HG03135 (cell line): ENCODE results near the gene YJEFN3.

Experiments
- ATAC-seq: cut with Tn5 transposase; IDR thresholded peaks from one replicate; pipeline ENCODE4 v1.9.1; 2021; ENCODE audit warnings: mild to moderate bottlenecking, moderate library complexity; ENCODE audit not compliant: unreplicated experiment

YJEFN3 gene

GRCh38 chr19:19549804-19550464, 21.2 kb downstream of the YJEFN3 start:
- no peak for ATAC-seq

DNA sequence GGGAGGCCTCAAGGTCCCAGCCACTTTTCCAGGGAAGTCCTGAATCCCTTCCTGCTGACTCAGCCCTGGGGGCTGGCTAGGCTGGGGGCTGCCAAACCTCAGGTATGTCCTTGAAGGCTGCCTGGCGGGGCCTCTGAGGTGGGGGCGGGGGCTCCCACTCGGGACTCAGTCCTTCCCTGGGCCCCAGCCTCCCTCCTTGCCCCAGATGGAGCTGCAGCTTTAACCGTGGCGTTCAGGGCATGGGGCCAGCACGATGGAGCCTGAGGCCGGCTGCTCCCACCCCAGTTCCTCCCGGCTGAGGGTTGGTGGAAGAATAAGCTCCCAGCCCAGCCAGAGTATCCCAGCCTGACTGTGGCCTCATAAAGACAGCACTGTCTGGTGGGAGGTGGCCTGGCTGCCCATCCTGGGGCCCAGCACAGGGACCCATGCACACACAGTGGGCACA, 21.8 kb downstream of the YJEFN3 start:
- ATAC-seq: no peak

DNA sequence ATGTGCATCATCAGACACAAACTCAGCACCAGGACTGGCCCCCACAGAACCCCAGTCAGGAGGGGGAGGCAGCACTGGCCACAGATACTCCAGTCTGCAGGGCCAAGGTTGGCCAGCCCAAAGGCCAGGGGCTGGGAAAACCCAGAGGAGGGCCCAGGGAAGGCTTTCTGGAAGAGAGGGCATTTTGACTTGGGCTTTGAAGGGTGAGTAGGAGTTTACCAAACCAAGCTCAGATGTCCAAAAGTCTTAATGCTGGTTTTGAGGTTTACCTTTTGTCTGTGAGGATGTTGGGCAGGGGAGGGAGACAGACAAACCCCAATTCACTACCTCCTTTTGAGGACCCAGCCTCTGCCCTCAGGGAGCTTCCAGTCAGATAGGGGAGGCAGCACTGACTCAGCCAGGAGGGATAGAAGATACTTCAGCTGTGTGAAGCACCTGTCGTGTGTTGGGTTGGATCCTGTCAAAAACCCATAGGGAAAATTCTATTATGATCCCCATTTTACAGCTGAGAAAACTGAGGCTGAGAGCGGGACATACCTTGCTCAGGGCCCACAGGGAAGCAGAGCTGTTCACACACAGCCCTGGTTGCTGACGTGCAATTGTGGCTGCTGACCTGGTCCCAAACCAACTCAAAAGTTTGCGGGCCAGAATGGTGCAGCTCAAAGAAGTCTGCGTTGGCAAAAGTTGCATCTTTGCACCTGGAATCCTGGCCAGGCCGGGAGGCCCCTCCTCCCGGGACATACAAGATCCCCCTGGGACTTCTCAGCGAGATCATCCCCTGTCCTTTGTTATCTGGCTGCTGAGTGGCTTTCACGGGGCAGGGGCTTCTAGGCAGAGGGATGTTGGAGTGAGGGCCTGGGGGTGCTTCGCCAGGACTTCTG, 22.5 kb downstream of the YJEFN3 start:
- no peak for ATAC-seq

GRCh38 chr19:19551853-19552192, 23.1 kb downstream of the YJEFN3 start:
- ATAC-seq: no peak

DNA sequence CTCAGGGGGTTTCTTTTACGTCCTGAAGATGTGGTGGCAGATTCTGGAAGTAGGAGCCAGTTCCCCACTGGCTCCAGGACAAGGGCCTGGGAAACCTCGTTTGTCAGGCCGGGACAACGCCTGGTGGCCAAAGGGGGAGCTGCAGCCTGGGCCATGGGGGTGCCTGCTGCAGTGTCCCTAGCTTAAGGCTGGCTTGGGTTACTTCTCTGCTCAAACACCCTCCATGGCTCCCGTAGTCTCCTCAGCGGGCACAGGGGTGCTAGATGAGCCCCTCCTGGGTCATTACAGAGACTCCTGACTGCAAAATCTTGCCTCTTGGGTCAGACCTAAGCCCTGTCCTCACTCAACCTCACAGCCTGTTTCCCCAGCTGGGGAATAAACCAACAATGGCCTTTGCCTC, 24.1 kb downstream of the YJEFN3 start:
- no peak for ATAC-seq

DNA sequence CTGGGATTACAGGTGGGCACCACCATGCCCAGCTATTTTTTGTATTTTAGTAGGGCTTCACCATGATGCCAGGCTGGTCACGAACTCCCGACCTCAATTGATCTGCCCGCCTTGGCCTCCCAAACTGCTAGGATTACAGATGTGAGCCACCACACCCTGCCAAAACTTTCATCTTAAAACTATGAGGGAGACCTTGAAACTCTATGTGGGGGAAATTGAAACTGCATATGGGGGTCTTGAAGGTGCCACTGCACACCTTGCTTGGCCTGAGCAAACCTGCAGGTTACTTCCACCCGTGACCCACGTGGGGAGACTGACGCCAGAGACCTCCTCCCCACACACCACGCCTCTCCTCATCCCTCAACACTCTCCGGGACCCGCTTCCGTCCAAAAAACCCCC, 25.0 kb downstream of the YJEFN3 start:
- ATAC-seq: no peak

- ATAC-seq: no peak
These were observed 25.6 kb downstream of the YJEFN3 start for GRCh38 chr19:19554074-19555023.

GRCh38 chr19:19558055-19558454, 29.3 kb downstream of the YJEFN3 start:
- ATAC-seq: no peak

DNA sequence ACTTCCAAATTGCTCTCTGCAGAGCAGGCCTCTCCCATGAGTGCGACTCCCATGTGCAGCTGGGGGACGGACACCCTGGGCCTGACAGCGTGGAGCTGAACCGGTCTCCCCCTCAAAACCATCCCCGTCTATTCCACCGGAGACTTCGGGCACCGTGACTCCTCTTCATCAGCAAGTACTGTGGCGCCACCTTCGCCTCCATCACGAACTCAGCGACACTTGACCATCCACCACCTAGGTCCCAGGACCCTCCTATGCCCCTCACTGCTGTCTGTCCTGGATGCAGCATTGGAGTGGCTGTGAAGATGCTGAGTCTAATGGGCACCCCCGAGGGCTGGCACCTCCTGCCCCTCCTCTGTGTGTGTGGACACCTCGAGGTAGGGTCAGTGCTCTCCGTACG, 29.9 kb downstream of the YJEFN3 start:
- ATAC-seq: no peak

DNA sequence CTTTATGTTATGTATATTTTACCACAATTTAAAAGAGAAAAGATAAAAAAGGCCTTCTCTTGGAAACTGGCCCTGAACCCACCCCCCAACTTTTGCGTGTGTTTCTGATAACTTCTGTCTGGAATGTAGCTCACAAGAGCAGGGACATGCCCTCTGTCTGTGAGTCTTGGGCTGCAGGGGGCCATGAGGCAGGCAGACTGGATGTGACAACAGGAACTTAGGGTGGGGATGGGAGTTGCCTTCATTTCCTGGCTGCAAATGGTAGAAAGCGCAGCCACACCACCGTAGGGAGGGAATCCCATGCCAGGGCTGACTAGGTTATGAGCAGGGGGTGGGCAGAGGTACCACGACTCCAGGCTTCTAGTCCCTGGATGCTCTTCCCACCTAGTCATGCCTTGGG, 31.2 kb downstream of the YJEFN3 start:
- ATAC-seq: no peak

DNA sequence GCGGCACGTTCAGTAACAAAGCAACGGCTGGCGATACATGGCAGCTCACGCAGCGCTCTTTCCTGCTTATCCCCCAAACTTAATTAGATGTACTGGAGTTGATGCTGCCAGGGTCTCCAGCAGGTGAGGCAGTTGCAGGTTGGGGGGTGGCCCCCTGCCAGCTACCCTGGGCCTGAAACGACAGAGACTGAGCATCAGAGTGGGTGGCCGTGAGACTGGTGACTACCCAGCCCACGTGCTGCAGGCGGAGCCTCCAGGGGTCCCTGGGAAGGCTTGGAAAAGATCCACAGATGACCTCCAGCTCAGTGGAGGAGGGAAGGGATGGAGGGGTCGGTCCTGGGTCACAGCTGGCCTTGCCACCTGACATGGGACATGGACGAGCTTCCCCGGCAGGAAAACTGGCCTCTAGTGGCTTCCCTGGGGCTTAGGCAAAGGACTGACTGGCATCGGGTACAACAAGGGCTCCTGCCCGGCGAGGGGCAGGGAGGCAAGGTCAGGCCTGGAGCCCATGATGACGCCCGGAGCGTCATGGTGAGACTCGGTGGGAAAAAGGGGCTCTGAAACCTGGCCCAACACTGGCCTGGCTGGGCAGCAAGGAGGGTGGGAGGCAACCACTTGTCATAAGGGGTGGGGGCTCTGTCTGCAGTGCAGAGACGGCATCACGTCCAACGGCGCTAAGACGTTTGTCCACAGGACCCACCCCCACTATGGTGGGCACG, 33.4 kb downstream of the YJEFN3 start:
- ATAC-seq: no peak

- no peak for ATAC-seq
These were observed 34.1 kb downstream of the YJEFN3 start for GRCh38 chr19:19562665-19563347.

DNA sequence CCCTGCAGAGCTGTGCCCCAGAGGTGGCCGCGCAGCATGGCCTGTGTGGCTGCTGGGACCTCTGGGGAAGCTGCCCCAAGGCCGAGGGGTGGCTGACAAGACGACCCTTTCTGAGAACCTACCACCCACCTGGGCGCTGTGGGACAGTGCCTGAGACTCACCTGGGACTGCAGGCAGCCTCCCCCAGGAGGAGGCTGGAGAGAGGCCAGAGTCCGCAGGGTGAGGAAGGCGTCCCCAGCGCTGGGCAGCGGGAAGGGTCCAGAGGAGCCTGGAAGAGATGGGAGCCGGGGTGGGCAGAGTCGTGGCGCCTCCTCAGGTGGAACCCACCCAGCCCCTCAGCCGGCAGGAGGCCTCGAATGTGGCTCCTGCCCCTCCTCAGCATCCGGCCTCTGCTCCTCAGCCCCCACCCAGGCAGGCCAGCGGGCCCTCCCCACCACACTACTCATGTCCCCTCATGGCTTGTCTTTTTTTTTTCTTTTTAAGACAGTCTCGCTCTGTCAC, 34.7 kb downstream of the YJEFN3 start:
- ATAC-seq: no peak

GRCh38 chr19:19566306-19566705, 37.6 kb downstream of the YJEFN3 start:
- ATAC-seq: no peak

DNA sequence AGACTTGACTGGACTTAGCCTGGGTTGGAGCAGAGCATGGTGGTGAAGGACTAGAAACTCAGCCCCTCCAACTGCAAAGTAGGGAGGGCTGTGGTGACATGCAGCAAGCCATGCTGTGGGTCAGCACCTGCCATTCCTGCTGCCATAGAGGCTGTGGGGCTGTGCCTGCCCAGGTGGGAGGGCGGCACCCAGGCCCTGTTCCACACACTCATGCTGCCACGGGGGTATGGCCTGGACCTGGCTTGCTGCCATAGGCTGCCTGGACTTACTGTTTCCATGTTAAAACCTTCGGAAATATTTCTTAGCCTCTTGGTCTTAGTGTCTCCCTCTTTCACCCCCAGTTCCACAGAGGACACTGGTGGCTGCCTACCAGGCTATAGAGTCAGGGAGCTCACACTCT, 38.7 kb downstream of the YJEFN3 start:
- no peak for ATAC-seq

DNA sequence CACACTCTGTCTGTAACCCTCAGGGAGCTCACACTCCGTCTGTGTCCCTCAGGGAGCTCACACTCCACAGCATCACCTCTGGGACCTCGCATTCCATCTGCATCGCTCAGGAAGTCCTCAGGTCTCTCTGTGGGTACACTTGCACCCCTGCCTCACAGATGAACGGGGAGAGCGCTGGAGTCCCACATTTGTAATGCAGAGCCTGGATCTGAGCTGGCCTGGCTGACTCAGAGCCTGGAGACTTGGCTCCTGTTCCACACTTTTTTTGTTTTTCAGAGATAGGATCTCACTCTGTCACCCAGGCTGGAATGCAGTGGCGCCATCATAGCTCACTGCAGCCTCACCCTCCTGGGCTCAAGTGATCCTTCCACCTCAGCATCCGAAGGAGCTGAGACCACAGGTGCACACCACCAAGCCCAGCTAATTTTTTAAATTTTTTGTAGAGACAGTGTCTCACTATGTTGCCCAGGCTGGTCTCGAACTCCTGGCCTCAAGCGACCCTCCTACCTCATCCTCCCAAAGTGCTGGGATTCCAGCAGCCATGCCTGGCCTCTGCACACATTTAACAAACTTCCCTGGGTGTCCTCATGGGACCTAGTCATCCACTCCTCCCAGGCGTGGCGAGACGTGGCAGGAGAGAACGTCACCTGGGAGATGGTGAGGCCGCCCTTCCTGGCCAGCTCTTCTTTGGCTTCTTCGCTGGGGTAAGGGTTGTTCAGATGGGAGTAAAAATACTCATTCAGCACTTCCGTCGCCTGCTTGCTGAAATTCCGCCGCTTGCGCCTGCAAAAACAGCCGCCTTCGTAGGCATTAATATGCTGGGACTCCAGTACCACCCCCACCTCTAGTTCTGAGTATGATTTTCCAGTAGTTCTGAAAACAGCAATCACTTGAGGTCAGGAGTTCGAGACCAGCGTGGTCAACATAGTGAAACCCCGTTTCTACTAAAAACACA, 40.4 kb downstream of the YJEFN3 start:
- no peak for ATAC-seq

GRCh38 chr19:19570571-19570970, 41.9 kb downstream of the YJEFN3 start:
- no peak for ATAC-seq

DNA sequence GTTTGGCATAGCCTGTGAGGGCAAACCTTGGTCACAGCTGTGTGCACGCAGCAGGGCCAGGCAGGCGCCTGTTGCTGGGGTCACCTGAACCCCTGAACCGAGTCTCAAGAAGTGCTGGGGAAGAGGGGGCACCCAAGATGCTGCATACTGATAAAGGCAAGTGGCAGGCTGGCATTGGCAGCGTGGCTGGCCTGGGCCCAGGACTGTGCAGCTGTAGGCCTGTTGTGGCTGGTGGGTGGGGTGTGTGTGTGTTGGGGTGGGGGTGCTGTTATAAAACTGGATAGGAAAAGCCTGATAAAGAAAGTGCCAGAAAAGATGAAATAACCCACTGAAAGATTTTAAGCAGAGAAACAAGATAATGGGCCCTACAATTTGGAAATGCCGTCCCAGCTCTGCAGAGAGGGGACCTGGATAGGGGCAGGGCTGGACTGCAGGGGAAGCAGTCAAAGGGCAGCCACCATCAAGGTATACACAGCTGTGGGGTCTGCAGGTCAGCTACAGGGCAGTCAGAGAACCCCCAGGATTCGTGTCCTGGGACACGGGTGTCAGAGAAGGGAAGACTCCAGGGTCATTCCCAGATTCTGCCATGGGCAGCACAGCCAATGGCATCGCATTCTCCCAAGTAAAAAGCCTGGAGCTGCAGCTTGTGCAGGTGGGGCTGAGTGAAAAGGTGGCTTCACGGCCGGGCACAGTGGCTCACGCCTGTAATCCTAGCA, 42.5 kb downstream of the YJEFN3 start:
- no peak for ATAC-seq
